Choroid plexus epithelial cell (primary cell): Measurements from ENCODE around the gene FAIM2.

ENCODE experiments used
- DNase-seq: peaks from one replicate; pipeline ENCODE4 v3.0.0-alpha.2; 2010; ENCODE audit warnings: low read depth
- H3K4me3 ChIP-seq: 2 replicates; pipeline ENCODE4 v1.5.1; 2011; ENCODE audit warnings: low read depth, mild to moderate bottlenecking, control low read depth, low read length, moderate library complexity
- CTCF ChIP-seq: conservative IDR thresholded peaks from 2 replicates; pipeline ENCODE4 v1.5.1; 2011; ENCODE audit warnings: low read depth, mild to moderate bottlenecking, control low read depth, inconsistent platforms, low read length, moderate library complexity

FAIM2 gene

GRCh38 chr12:49939307-49939706, 35.6 kb upstream of the FAIM2 start:
- no peak overlapping the region for H3K4me3 ChIP-seq
- no peak for DNase-seq
- no peak for TF ChIP-seq CTCF

GRCh38 chr12:49937639-49938300, 34.1 kb upstream of the FAIM2 start:
- no peak for TF ChIP-seq CTCF
- DNase-seq = no peak
- H3K4me3 ChIP-seq = no peak overlapping the region

- no peak overlapping the region for H3K4me3 ChIP-seq
- DNase-seq = no peak
- TF ChIP-seq CTCF = no peak
These were observed 33.2 kb upstream of the FAIM2 start for GRCh38 chr12:49936925-49937324.

- no peak overlapping the region for H3K4me3 ChIP-seq
- no peak for TF ChIP-seq CTCF
- DNase-seq = peak; percentile 63
These were observed 30.8 kb upstream of the FAIM2 start for GRCh38 chr12:49934505-49934904.

- H3K4me3 ChIP-seq = no peak overlapping the region
- DNase-seq = peak; percentile 83
- TF ChIP-seq CTCF = no peak
These were observed 30.1 kb upstream of the FAIM2 start for GRCh38 chr12:49933796-49934195.

- TF ChIP-seq CTCF = no peak
- no peak for DNase-seq
These were observed 28.9 kb upstream of the FAIM2 start for GRCh38 chr12:49932533-49933130.

GRCh38 chr12:49932023-49932422, 28.3 kb upstream of the FAIM2 start:
- DNase-seq = no peak
- TF ChIP-seq CTCF = no peak
- no peak overlapping the region for H3K4me3 ChIP-seq

More at GRCh38 chr12:49932533-49933130, 28.9 kb upstream of the FAIM2 start:
- H3K4me3 ChIP-seq = no peak overlapping the region
